DMS153 (cell line): ENCODE results near the gene HOXD1.

ENCODE experiments used
- DNase-seq: peaks from one replicate; lab custom pipeline; 2025; lab: John Stamatoyannopoulos, UW

HOXD1 gene

GRCh38 chr2:176184749-176185148, 3.7 kb upstream of the HOXD1 start:
- DNase-seq: no peak

GRCh38 chr2:176186024-176186423, 2.4 kb upstream of the HOXD1 start:
- DNase-seq: no peak

- DNase-seq: peak; percentile 57
Measured at GRCh38 chr2:176187200-176187898, 1.1 kb upstream of the HOXD1 start.

GRCh38 chr2:176188774-176189680, 559 bp downstream of the HOXD1 start:
- DNase-seq: no peak

- DNase-seq: no peak
Measured at GRCh38 chr2:176189681-176190641, 1.5 kb downstream of the HOXD1 start.

- no peak for DNase-seq
Measured at GRCh38 chr2:176192351-176192750, 3.9 kb downstream of the HOXD1 start.

- no peak for DNase-seq
Measured at GRCh38 chr2:176193048-176193447, 4.6 kb downstream of the HOXD1 start.

- no peak for DNase-seq
Measured at GRCh38 chr2:176199902-176200301, 11.4 kb downstream of the HOXD1 start.

GRCh38 chr2:176200971-176201370, 12.5 kb downstream of the HOXD1 start:
- no peak for DNase-seq

GRCh38 chr2:176202491-176202890, 14.0 kb downstream of the HOXD1 start:
- DNase-seq: no peak

GRCh38 chr2:176205126-176205525, 16.7 kb downstream of the HOXD1 start:
- DNase-seq: no peak

GRCh38 chr2:176206136-176206535, 17.7 kb downstream of the HOXD1 start:
- DNase-seq: no peak

GRCh38 chr2:176206682-176207081, 18.2 kb downstream of the HOXD1 start:
- DNase-seq: no peak

GRCh38 chr2:176211110-176211509, 22.6 kb downstream of the HOXD1 start:
- DNase-seq: no peak

- DNase-seq: no peak
Measured at GRCh38 chr2:176212276-176212675, 23.8 kb downstream of the HOXD1 start.

GRCh38 chr2:176213406-176213805, 24.9 kb downstream of the HOXD1 start:
- no peak for DNase-seq

GRCh38 chr2:176227874-176228273, 39.4 kb downstream of the HOXD1 start:
- DNase-seq: no peak

- no peak for DNase-seq
Measured at GRCh38 chr2:176234156-176234555, 45.7 kb downstream of the HOXD1 start.

- DNase-seq: no peak
Measured at GRCh38 chr2:176234940-176235339, 46.5 kb downstream of the HOXD1 start.

- no peak for DNase-seq
Measured at GRCh38 chr2:176237456-176237855, 49.0 kb downstream of the HOXD1 start.

GRCh38 chr2:176239031-176239430, 50.6 kb downstream of the HOXD1 start:
- no peak for DNase-seq

GRCh38 chr2:176240301-176240700, 51.8 kb downstream of the HOXD1 start:
- DNase-seq: no peak
